H1 (cell line): ENCODE measurements around the gene SLC25A42. TPM values are rescaled to one million over a fixed set of nuclear protein-coding genes. Genes with fewer than 3 reads are reported as not detected.

Source experiments
- CTCF ChIA-PET: fragments of 300-600 bp; sonication (Branson Sonifier 250); formaldehyde crosslinking; loops from one replicate; lab custom pipeline; 2021; ENCODE audit not compliant: partially characterized antibody; lab: Charles Lee
- POLR2A ChIA-PET: fragments of 300-600 bp; sonication (Branson Sonifier 250); formaldehyde crosslinking; loops from one replicate; lab custom pipeline; 2021; ENCODE audit warnings: inconsistent platforms; ENCODE audit not compliant: partially characterized antibody; lab: Charles Lee
- DNase-seq, 2 experiments: peaks; one replicate each; pipeline versions ENCODE4 v3.0.0 to v3.0.0-alpha.2; 2010 to 2022; ENCODE audit warnings: low spot score in 2 of 2, low read depth in 1 of 2, mixed read lengths in 1 of 2
- FAIRE-seq: peaks from 2 replicates; lab custom pipeline; 2011; peaks lifted over from hg19 to GRCh38; lab: Jason Lieb, UNC
- H2AFZ ChIP-seq: 2 replicates; pipeline ENCODE4 v1.8.1; 2012; ENCODE audit warnings: low read length, inconsistent platforms
- H2AK5ac ChIP-seq: 2 replicates; pipeline ENCODE4 v1.6.1; 2013; ENCODE audit warnings: low read depth, low read length
- H2BK120ac ChIP-seq: replicated peaks from 2 replicates; pipeline ENCODE3; 2013; ENCODE audit warnings: low read depth, low read length, inconsistent platforms
- H2BK12ac ChIP-seq: 2 replicates; pipeline ENCODE4 v1.6.1; 2013; ENCODE audit warnings: low read depth, low read length
- H2BK15ac ChIP-seq: 2 replicates; pipeline ENCODE4 v1.6.1; 2013; ENCODE audit warnings: low read length
- H2BK20ac ChIP-seq: 2 replicates; pipeline ENCODE4 v1.6.1; 2013; ENCODE audit warnings: low read length
- H2BK5ac ChIP-seq: 2 replicates; pipeline ENCODE4 v1.6.1; 2013; ENCODE audit warnings: low read depth, low read length
- H3K14ac ChIP-seq: 2 replicates; pipeline ENCODE4 v1.6.1; 2013; ENCODE audit warnings: inconsistent platforms; ENCODE audit not compliant: insufficient read length
- H3K18ac ChIP-seq: 2 replicates; pipeline ENCODE4 v1.6.1; 2013; ENCODE audit warnings: low read length; ENCODE audit errors: extremely low read depth
- H3K23ac ChIP-seq: 2 replicates; pipeline ENCODE4 v1.6.1; 2013; ENCODE audit warnings: inconsistent platforms; ENCODE audit not compliant: insufficient read length
- H3K23me2 ChIP-seq: 2 replicates; pipeline ENCODE4 v1.6.1; 2013; ENCODE audit warnings: low read depth, low read length
- H3K27ac ChIP-seq: 2 replicates; pipeline ENCODE4 v1.6.1; 2011; ENCODE audit warnings: low read depth, low read length, inconsistent platforms
- H3K27me3 ChIP-seq, 4 experiments: replicated peaks in 1 of 4; 1 replicate in 1 of 4; 2 replicates in 3 of 4; pipeline versions ENCODE4 v1.6.1 to v1.8.1; 2011 to 2013; ENCODE audit warnings: low read length in 3 of 4, mild to moderate bottlenecking in 3 of 4, inconsistent platforms in 2 of 4, mixed read lengths in 2 of 4, moderate library complexity in 1 of 4; ENCODE audit not compliant: control insufficient read depth in 3 of 4, insufficient read depth in 3 of 4; ENCODE audit errors: extremely low read depth in 1 of 4
- H3K36me3 ChIP-seq, 4 experiments: 2 replicates each; pipeline versions ENCODE4 v1.6.1 to v1.8.1; 2011 to 2013; ENCODE audit warnings: mild to moderate bottlenecking in 4 of 4, low read length in 3 of 4, moderate library complexity in 2 of 4, control low read depth in 1 of 4, inconsistent platforms in 1 of 4; ENCODE audit not compliant: insufficient read depth in 4 of 4, control insufficient read depth in 2 of 4
- H3K4ac ChIP-seq: replicated peaks from 2 replicates; pipeline ENCODE3; 2013; ENCODE audit warnings: low read length, low read depth, mixed read lengths, inconsistent platforms; ENCODE audit not compliant: insufficient read length
- H3K4me1 ChIP-seq, 4 experiments: replicated peaks in 1 of 4; 1 replicate in 1 of 4; 2 replicates in 3 of 4; pipeline versions ENCODE4 v1.6.1 to v1.8.1; 2011 to 2013; ENCODE audit warnings: low read length in 3 of 4, inconsistent platforms in 2 of 4, mixed read lengths in 1 of 4; ENCODE audit not compliant: insufficient read depth in 4 of 4, control insufficient read depth in 3 of 4
- H3K4me2 ChIP-seq, 2 experiments: 2 replicates each; pipeline versions ENCODE4 v1.6.1 to v1.8.1; 2011 to 2013; ENCODE audit warnings: low read depth in 2 of 2, low read length in 2 of 2, control low read depth in 1 of 2, inconsistent platforms in 1 of 2, mild to moderate bottlenecking in 1 of 2; ENCODE audit not compliant: insufficient read depth in 1 of 2
- H3K4me3 ChIP-seq, 4 experiments: fragments of 200-600, 300-600 bp in 1 of 4; sonication (generic), shearing (Covaris generic), sonication (Bioruptor Twin) in 1 of 4; 2 replicates each; pipeline versions ENCODE4 v1.5.1 to v1.8.1; 2011 to 2016; ENCODE audit warnings: low read length in 4 of 4, low read depth in 3 of 4, control low read depth in 2 of 4, inconsistent platforms in 2 of 4, mild to moderate bottlenecking in 2 of 4, mixed read lengths in 1 of 4, moderate library complexity in 1 of 4; ENCODE audit not compliant: insufficient read depth in 2 of 4; ENCODE audit errors: extremely low read depth in 1 of 4
- H3K56ac ChIP-seq: replicated peaks from 2 replicates; pipeline ENCODE3; 2013; ENCODE audit warnings: low read depth, mild to moderate bottlenecking, mixed read lengths, low read length, inconsistent platforms; ENCODE audit not compliant: insufficient read length
- H3K79me1 ChIP-seq: 2 replicates; pipeline ENCODE4 v1.6.1; 2013; ENCODE audit warnings: low read depth, low read length, control low read depth
- H3K79me2 ChIP-seq, 2 experiments: 2 replicates each; pipeline versions ENCODE4 v1.6.1 to v1.8.1; 2012 to 2013; ENCODE audit warnings: low read length in 2 of 2, mild to moderate bottlenecking in 2 of 2, inconsistent platforms in 1 of 2; ENCODE audit not compliant: insufficient read depth in 2 of 2, control insufficient read depth in 1 of 2
- H3K9ac ChIP-seq, 4 experiments: replicated peaks in 1 of 4; 1 replicate in 1 of 4; 2 replicates in 3 of 4; pipeline versions ENCODE4 v1.6.1 to v1.8.1; 2011 to 2013; ENCODE audit warnings: low read depth in 3 of 4, low read length in 3 of 4, control low read depth in 2 of 4, mild to moderate bottlenecking in 2 of 4, moderate library complexity in 2 of 4, inconsistent platforms in 1 of 4; ENCODE audit errors: extremely low read depth in 1 of 4
- H3K9me3 ChIP-seq, 2 experiments: 2 replicates each; pipeline versions ENCODE4 v1.6.1 to v1.8.1; 2012 to 2013; ENCODE audit warnings: mild to moderate bottlenecking in 2 of 2, moderate library complexity in 2 of 2, control low read depth in 1 of 2, inconsistent platforms in 1 of 2, low read depth in 1 of 2, low read length in 1 of 2, mixed read lengths in 1 of 2; ENCODE audit not compliant: insufficient read depth in 2 of 2
- H4K20me1 ChIP-seq, 2 experiments: replicated peaks in 1 of 2; 2 replicates each; pipeline versions ENCODE3 to v1.8.1; 2011 to 2013; ENCODE audit warnings: inconsistent platforms in 2 of 2, low read length in 2 of 2, mild to moderate bottlenecking in 1 of 2; ENCODE audit not compliant: insufficient read depth in 2 of 2, control insufficient read depth in 1 of 2
- H4K5ac ChIP-seq: 2 replicates; pipeline ENCODE4 v1.6.1; 2013; ENCODE audit warnings: low read length, low read depth, mixed read lengths, inconsistent platforms; ENCODE audit not compliant: insufficient read length
- H4K8ac ChIP-seq: 2 replicates; pipeline ENCODE4 v1.8.0; 2013; ENCODE audit warnings: mild to moderate bottlenecking, moderate library complexity, low read length, inconsistent platforms; ENCODE audit not compliant: insufficient read depth; ENCODE audit errors: extremely low read depth
- H4K91ac ChIP-seq: replicated peaks from 2 replicates; pipeline ENCODE3; 2013; ENCODE audit warnings: low read length, mixed read lengths, inconsistent platforms; ENCODE audit not compliant: insufficient read length
- BCL11A ChIP-seq, 2 experiments: IDR thresholded peaks; one replicate each; pipeline ENCODE4 v1.6.1; 2011; ENCODE audit warnings: low read depth in 2 of 2, low read length in 2 of 2, mild to moderate bottlenecking in 2 of 2
- BRCA1 ChIP-seq: IDR thresholded peaks from 2 replicates; pipeline ENCODE4 v1.6.1; 2012; ENCODE audit warnings: low read depth, low read length, improper control_type of control experiment
- CHD1 ChIP-seq: IDR thresholded peaks from 2 replicates; pipeline ENCODE4 v1.6.1; 2012; ENCODE audit warnings: low read depth, low read length, improper control_type of control experiment
- CREB1 ChIP-seq: IDR thresholded peaks from 2 replicates; pipeline ENCODE4 v1.6.1; 2012; ENCODE audit warnings: inconsistent platforms
- EP300 ChIP-seq, 2 experiments: IDR thresholded peaks; 1 replicate in 1 of 2; 2 replicates in 1 of 2; pipeline ENCODE4 v1.6.1; 2011 to 2012; ENCODE audit warnings: low read depth in 2 of 2, low read length in 2 of 2, mild to moderate bottlenecking in 2 of 2, borderline replicate concordance in 1 of 2, inconsistent platforms in 1 of 2, moderate library complexity in 1 of 2
- FOSL1 ChIP-seq: IDR thresholded peaks from 2 replicates; pipeline ENCODE4 v1.6.1; 2011; ENCODE audit warnings: mild to moderate bottlenecking, low read depth, low read length, moderate library complexity; ENCODE audit not compliant: insufficient read depth
- JUN ChIP-seq: IDR thresholded peaks from 2 replicates; pipeline ENCODE4 v1.6.1; 2011; ENCODE audit warnings: low read depth, mild to moderate bottlenecking, improper control_type of control experiment, low read length
- KDM4A ChIP-seq: IDR thresholded peaks from one replicate; pipeline ENCODE4 v1.7.1; 2012; ENCODE audit warnings: low read depth, mild to moderate bottlenecking, moderate library complexity, low read length, inconsistent platforms; ENCODE audit not compliant: severe bottlenecking
- SP2 ChIP-seq: IDR thresholded peaks from 2 replicates; pipeline ENCODE4 v1.6.1; 2012; ENCODE audit warnings: mild to moderate bottlenecking, low read length, inconsistent platforms
- TBP ChIP-seq: IDR thresholded peaks from 2 replicates; pipeline ENCODE4 v1.6.1; 2011; ENCODE audit warnings: low read depth, low read length, improper control_type of control experiment
- WGBS, 2 experiments: shearing (Covaris generic) in 1 of 2; methylation state at CpG; one replicate each; pipeline versions ENCODE4 v1.1.6 to v1.1.7; 2013 to 2015; ENCODE audit warnings: low lambda C conversion rate in 2 of 2, mixed read lengths in 2 of 2, inconsistent platforms in 1 of 2, low coverage in 1 of 2, missing lambda C conversion rate in 1 of 2; ENCODE audit not compliant: insufficient replicate concordance in 2 of 2, insufficient coverage in 1 of 2, insufficient read length in 1 of 2; ENCODE audit errors: extremely low coverage in 1 of 2, missing lambda C conversion rate in 1 of 2; 5-methylcytosine and 5-hydroxymethylcytosine counted together
- polyA plus RNA-seq, 7 experiments: library from polyadenylated mRNA; depleted of rRNA in 3 of 7; stranded (reverse) in 5 of 7; unstranded in 2 of 7; fragments of >200 nt in 5 of 7; fragments of 200-250 nt in 2 of 7; gene quantifications; 1 replicate in 5 of 7; 2 replicates in 1 of 7; 4 replicates in 1 of 7; pipeline versions ENCODE4 v1.2.1 to v1.2.3, GENCODE V29; 2011 to 2013; ENCODE audit warnings: missing spikeins in 2 of 7, mixed read lengths in 2 of 7
- total RNA-seq: library from RNA; stranded (reverse); fragmentation: NEBNext Ultra II Directional; extraction: Animal tissue kit (Norgen Biotek cat#: 25700); gene quantifications from 2 replicates; pipeline ENCODE4 v1.2.1, GENCODE V29; 2021
- TF ChIP-seq, protein P1 (sequence below), 3 experiments: IDR thresholded peaks; 1 replicate in 2 of 3; 2 replicates in 1 of 3; pipeline versions ENCODE4 v1.5.1 to v1.6.1; 2011; ENCODE audit warnings: low read length in 3 of 3, mild to moderate bottlenecking in 3 of 3, inconsistent platforms in 2 of 3, low read depth in 1 of 3, moderate library complexity in 1 of 3; ENCODE audit not compliant: insufficient read depth in 1 of 3; ENCODE audit errors: control extremely low read depth in 1 of 3

SLC25A42 gene
- total and polyA plus RNA-seq, 2 of the 8 experiments (the other 6 are each of a cell fraction or from before 2014, with no cell fraction given), result 5.9 to 6.2 TPM

DNA sequence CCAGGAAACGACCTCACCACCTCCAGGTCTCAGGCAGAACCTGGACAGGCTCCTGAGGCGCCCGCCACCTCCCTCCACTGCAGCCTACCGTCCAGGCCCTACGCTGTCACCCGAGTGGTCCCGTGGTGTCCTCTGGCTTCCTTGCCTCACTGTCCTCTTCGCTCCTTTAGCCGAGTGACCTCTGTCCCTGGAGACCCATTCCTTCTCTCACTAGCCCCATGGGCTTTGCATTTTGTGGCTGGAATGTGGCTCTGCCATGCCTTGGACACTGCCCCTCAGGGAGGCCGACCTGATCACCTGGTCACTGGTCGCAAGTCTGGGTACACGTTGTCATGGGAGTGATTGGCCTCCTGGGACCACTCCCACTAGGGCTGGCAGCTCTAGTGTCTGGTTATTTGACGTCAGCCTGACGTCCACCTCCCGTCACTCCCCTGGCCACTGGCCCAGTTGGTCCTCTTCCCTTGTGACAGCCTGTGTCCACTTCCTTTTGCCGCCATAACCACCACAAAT lies 17.9 kb downstream of the SLC25A42 start:
- peaks cover 0 to 17% (median 7%) of the 10 kb centered on the region in 4 experiments; a peak in 6 of 7 replicates for H3K27me3 ChIP-seq
- H2BK20ac ChIP-seq, result no peak overlapping the region
- CTCF ChIA-PET, result interaction anchor here (0.6 to 2.7 kb wide), 3 partner anchors 30 to 459 kb away, joined by 3 to 11 read pairs (median 3); no protein-coding TSS in a partner anchor
- H3K4ac ChIP-seq, result no peak overlapping the region
- no peaks in the 10 kb centered on the region for H3K36me3 ChIP-seq
- WGBS, 2 experiments, result 87% methylated on average over 16 of the region's 16 CpGs; no CpG with 5 or more reads in 1 of the 2 experiments
- POLR2A ChIA-PET, result interaction anchor here (1.3 kb wide), 1 partner anchor 9 kb away, joined by 6 read pairs; no protein-coding TSS in a partner anchor
- no peak overlapping the region for H2BK5ac ChIP-seq
- no peak for DNase-seq
- H3K4me3 ChIP-seq, result no peak overlapping the region
- peak overlapping the region; percentile 53; the same call in 1 of the 2 replicates for H2BK15ac ChIP-seq
- H3K79me1 ChIP-seq, result 0 out of 2 replicates have a peak, but pooled peaks cover 2% of the 10 kb centered on the region
- no peak overlapping the region for H3K4me2 ChIP-seq
- no peak overlapping the region for H4K91ac ChIP-seq
- H3K14ac ChIP-seq, result no peak overlapping the region
- H3K23ac ChIP-seq, result no peak overlapping the region
- H2BK12ac ChIP-seq, result 0 out of 2 replicates have a peak overlapping the region, but pooled peaks have one; percentile 11
- no peak overlapping the region for H3K27ac ChIP-seq
- no peak overlapping the region for H2BK120ac ChIP-seq
- H4K5ac ChIP-seq, result no peak overlapping the region
- peak overlapping the region; percentile 17; the same call in 1 of the 2 replicates for H2AK5ac ChIP-seq
- H4K20me1 ChIP-seq, result peaks cover 0 to 9% of the 10 kb centered on the region in 2 experiments
- H3K79me2 ChIP-seq, result no peaks in the 10 kb centered on the region
- no peak overlapping the region for H4K8ac ChIP-seq
- no peaks in the 10 kb centered on the region for H3K4me1 ChIP-seq
- H3K23me2 ChIP-seq, result no peaks in the 10 kb centered on the region
- no peak overlapping the region for H3K9ac ChIP-seq
- H3K56ac ChIP-seq, result no peak overlapping the region
- no peak overlapping the region for H3K18ac ChIP-seq
- no peaks in the 10 kb centered on the region for H3K9me3 ChIP-seq
- TF ChIP-seq TBP (no peak), EP300 (IDR thresholded peaks at IDR 0.05; ENCODE audit: borderline replicate concordance in 1 of 2, low read depth in 2 of 2, low read length in 2 of 2) (no peak), CHD1 (no peak), SP2 (no peak), KDM4A (no peak), FOSL1 (no peak), BRCA1 (no peak), CREB1 (no peak), BCL11A (IDR thresholded peaks at IDR 0.05; ENCODE audit: low read depth in 2 of 2, low read length in 2 of 2) (no peak), JUN (no peak)
- TF ChIP-seq, protein P1, sequence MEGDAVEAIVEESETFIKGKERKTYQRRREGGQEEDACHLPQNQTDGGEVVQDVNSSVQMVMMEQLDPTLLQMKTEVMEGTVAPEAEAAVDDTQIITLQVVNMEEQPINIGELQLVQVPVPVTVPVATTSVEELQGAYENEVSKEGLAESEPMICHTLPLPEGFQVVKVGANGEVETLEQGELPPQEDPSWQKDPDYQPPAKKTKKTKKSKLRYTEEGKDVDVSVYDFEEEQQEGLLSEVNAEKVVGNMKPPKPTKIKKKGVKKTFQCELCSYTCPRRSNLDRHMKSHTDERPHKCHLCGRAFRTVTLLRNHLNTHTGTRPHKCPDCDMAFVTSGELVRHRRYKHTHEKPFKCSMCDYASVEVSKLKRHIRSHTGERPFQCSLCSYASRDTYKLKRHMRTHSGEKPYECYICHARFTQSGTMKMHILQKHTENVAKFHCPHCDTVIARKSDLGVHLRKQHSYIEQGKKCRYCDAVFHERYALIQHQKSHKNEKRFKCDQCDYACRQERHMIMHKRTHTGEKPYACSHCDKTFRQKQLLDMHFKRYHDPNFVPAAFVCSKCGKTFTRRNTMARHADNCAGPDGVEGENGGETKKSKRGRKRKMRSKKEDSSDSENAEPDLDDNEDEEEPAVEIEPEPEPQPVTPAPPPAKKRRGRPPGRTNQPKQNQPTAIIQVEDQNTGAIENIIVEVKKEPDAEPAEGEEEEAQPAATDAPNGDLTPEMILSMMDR (IDR thresholded peaks at IDR 0.05; ENCODE audit: control extremely low read depth in 1 of 3, insufficient read depth in 1 of 3, low read depth in 1 of 3, low read length in 3 of 3), result no peak
- no peak for FAIRE-seq
- H2AFZ ChIP-seq, result no peak overlapping the region
